Parathyroid adenoma (tissue), 2 donors: ENCODE results near the gene GALNT12.

Experiments used
- H2AFZ ChIP-seq: fragments of 300-600 bp; sonication (generic); one replicate; pipeline ENCODE4 v1.7.0; 2017; ENCODE audit warnings: antibody characterized with exemption, mild to moderate bottlenecking
- H3K27ac ChIP-seq: fragments of 300-600 bp; sonication (generic); one replicate; pipeline ENCODE4 v1.7.0; 2017
- H3K27me3 ChIP-seq: fragments of 300-600 bp; sonication (generic); one replicate; pipeline ENCODE4 v1.7.0; 2017; ENCODE audit warnings: low read length; ENCODE audit not compliant: control insufficient read depth, insufficient read depth
- H3K36me3 ChIP-seq: fragments of 300-600 bp; sonication (generic); one replicate; pipeline ENCODE4 v1.7.0; 2017; ENCODE audit warnings: low read length; ENCODE audit not compliant: control insufficient read depth, insufficient read depth
- H3K4me1 ChIP-seq: fragments of 300-600 bp; sonication (generic); one replicate; pipeline ENCODE4 v1.7.0; 2017; ENCODE audit warnings: control low read depth
- H3K4me2 ChIP-seq: fragments of 300-600 bp; sonication (generic); one replicate; pipeline ENCODE4 v1.7.0; 2017; ENCODE audit warnings: low read length
- H3K4me3 ChIP-seq: fragments of 300-600 bp; sonication (generic); one replicate; pipeline ENCODE4 v1.7.0; 2017; ENCODE audit warnings: low read depth, low read length
- H3K79me2 ChIP-seq: fragments of 300-600 bp; sonication (generic); one replicate; pipeline ENCODE4 v1.7.0; 2017; ENCODE audit warnings: control low read depth
- H3K9ac ChIP-seq: fragments of 300-600 bp; sonication (generic); one replicate; pipeline ENCODE4 v1.7.0; 2017; ENCODE audit warnings: mild to moderate bottlenecking
- H3K9me3 ChIP-seq: fragments of 300-600 bp; sonication (generic); one replicate; pipeline ENCODE4 v1.7.0; 2017; ENCODE audit warnings: low read length; ENCODE audit not compliant: control insufficient read depth
- TF ChIP-seq, protein P1 (sequence below): fragments of 300-600 bp; sonication (generic); IDR thresholded peaks from one replicate; pipeline ENCODE4 v1.7.0; 2017; ENCODE audit warnings: antibody characterized with exemption, mild to moderate bottlenecking
- donor health status: primary hyperparathyroidism.

The GALNT12 gene

DNA sequence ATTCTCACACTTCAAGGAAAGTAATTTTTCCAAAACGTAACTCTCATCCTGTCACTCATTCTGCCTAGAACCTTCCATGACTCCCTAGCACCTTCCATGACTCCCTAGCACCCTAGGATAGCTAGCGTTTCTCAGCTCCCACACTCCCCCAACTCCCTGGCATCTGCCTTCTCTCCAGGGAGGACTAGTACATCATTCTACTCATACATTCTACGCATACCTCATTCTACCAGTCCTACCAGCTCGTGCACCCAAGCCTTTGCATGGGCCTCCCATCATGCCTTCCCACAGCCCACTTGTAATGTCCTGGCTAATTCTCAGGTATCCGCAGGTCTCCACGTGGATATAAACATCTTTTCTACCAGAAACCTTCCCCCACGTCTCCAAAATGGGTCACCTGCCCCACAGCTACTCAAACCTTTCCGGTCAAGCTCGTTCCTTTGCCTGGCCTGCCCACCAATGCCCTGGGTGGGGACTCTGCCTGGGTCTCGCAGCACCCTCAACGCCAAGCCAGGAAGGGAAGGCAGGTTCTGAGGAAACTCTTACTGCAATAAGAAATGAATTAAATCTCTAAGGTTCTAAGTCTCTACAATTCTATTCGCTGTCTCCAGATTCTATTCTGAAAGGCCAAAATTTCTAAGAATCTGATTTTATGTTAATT lies 12.0 kb upstream of the GALNT12 start:
- Histone ChIP-seq H3K4me1 (peaks cover 6% of the 10 kb centered on the region), H3K9ac (no peak overlapping the region), H3K27ac (no peak overlapping the region), H3K4me2 (peak overlapping the region; percentile 67), H3K27me3 (no peaks in the 10 kb centered on the region), H2AFZ (peak overlapping the region; percentile 74), H3K9me3 (no peaks in the 10 kb centered on the region), H3K4me3 (peak overlapping the region; percentile 46), H3K36me3 (no peaks in the 10 kb centered on the region), H3K79me2 (no peaks in the 10 kb centered on the region)
- TF ChIP-seq, protein P1, sequence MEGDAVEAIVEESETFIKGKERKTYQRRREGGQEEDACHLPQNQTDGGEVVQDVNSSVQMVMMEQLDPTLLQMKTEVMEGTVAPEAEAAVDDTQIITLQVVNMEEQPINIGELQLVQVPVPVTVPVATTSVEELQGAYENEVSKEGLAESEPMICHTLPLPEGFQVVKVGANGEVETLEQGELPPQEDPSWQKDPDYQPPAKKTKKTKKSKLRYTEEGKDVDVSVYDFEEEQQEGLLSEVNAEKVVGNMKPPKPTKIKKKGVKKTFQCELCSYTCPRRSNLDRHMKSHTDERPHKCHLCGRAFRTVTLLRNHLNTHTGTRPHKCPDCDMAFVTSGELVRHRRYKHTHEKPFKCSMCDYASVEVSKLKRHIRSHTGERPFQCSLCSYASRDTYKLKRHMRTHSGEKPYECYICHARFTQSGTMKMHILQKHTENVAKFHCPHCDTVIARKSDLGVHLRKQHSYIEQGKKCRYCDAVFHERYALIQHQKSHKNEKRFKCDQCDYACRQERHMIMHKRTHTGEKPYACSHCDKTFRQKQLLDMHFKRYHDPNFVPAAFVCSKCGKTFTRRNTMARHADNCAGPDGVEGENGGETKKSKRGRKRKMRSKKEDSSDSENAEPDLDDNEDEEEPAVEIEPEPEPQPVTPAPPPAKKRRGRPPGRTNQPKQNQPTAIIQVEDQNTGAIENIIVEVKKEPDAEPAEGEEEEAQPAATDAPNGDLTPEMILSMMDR: no peak

DNA sequence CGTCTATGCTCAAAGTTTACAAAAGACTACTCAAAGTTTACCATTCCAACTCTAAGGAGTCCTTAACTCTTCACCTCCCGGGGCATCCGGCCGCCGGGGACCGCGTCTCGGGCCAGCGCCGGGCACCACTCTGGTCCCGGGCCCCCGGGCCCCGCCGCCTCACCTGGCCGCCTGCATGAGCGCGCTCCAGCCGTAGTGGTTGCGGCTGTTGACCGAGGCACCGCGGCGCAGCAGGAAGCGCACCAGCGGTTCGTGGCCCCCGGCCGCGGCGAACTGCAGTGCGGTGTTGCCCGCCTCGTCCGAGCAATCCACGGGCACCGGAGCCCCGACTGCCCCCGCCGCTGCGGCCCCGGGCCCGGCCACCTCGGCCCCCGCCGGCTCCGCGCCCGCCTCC lies 11.5 kb upstream of the GALNT12 start:
- Histone ChIP-seq H3K27me3 (no peaks in the 10 kb centered on the region), H3K4me2 (peak overlapping the region; percentile 67), H3K27ac (no peak overlapping the region), H3K9me3 (no peaks in the 10 kb centered on the region), H2AFZ (peak overlapping the region; percentile 74), H3K4me1 (peaks cover 6% of the 10 kb centered on the region), H3K79me2 (no peaks in the 10 kb centered on the region), H3K9ac (no peak overlapping the region), H3K36me3 (no peaks in the 10 kb centered on the region), H3K4me3 (peak overlapping the region; percentile 46)
- TF ChIP-seq, protein P1: no peak

DNA sequence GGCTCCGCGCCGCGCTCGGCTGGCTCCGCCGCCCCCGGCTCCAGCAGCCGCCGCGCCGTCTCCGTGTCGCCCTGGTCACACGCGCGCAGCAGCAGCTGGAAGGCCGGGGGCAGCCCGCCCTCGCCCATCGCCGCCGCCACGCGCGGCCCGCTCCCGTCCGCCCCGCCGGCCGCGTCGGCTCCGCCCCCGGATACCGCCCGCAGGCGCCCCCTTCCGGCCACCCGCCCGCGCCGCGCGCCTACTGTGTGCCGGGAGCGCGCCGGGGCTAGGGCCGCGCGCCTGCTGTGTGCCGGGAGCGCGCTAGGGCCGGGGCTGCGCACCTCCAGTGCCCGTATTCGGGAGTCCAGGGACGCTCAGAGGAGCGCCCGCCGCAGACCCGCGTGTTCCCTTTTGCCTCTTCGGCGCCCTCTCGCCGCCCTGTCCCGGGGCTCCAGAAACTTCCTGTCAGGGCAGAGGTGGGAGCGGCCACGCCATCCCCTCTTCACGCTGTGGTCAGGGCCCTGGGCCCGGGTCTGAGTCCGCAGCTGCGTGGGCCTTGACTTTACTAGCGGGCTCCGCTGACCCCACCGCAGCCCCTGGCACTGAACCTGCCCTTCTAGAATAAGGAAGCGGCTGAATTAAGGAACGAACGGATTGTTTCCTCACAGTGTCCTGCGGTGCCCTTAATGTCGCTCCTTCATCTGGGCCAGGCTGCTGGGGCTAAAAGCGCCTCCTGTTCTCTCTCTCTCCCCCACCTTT lies 10.9 kb upstream of the GALNT12 start, which contains the start of gene ANKS6:
ANKS6 (minus strand) TSS at position 192 of the 738 bp plus-strand sequence; CDS start at position 128, 64 bp downstream.
- H3K4me1 ChIP-seq: peaks cover 6% of the 10 kb centered on the region
- peak within 1 kb of the TSS; percentile 68 for H3K4me3 ChIP-seq
- H3K79me2 ChIP-seq: no peaks in the 10 kb centered on the region
- H2AFZ ChIP-seq: peak within 1 kb of the TSS; percentile 90
- no peaks in the 10 kb centered on the region for H3K27me3 ChIP-seq
- H3K27ac ChIP-seq: no peak within 1 kb of the TSS
- H3K9ac ChIP-seq: no peak within 1 kb of the TSS
- TF ChIP-seq, protein P1: peak; percentile 15
- no peaks in the 10 kb centered on the region for H3K9me3 ChIP-seq
- H3K36me3 ChIP-seq: no peaks in the 10 kb centered on the region
- peak within 1 kb of the TSS; percentile 70 for H3K4me2 ChIP-seq

DNA sequence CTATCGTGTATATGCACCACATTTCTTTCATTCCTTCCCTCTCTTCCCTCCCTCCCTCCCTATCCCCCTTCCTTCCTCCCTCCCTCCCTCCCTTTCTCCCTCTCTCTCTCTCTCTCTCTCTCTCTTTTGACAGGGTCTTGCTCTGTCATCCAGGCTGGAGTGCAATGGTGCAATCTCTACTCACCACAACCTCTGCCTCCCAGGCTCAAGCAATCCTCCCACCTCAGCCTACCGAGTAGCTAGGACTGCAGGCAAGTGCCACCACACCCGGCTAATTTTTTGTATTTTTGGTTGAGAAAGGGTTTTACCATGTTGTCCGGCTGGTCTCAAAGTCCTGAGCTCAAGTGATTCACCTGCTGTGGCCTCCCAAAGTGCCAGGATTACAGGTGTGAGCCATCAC lies 10.0 kb upstream of the GALNT12 start:
- Histone ChIP-seq H3K4me2 (no peak overlapping the region), H3K9ac (no peak overlapping the region), H3K27ac (no peak overlapping the region), H3K79me2 (no peaks in the 10 kb centered on the region), H3K4me3 (no peak overlapping the region), H3K27me3 (no peaks in the 10 kb centered on the region), H3K9me3 (no peaks in the 10 kb centered on the region), H3K4me1 (no peaks in the 10 kb centered on the region), H3K36me3 (no peaks in the 10 kb centered on the region), H2AFZ (no peak overlapping the region)
- TF ChIP-seq, protein P1: no peak
